Left ventricle myocardium inferior (tissue), 1 donor: ENCODE data around the gene SLC25A25. TPM values are rescaled to one million over a fixed set of nuclear protein-coding genes. Genes with fewer than 3 reads are reported as not detected.

Experiments used
- DNase-seq: peaks from one replicate; pipeline ENCODE4 v3.0.0-alpha.2; 2020
- H3K27ac ChIP-seq: fragments of 200-600 bp; replicated peaks from 2 replicates; pipeline ENCODE4 v1.8.0; 2021
- H3K27me3 ChIP-seq: fragments of 200-600 bp; 2 replicates; pipeline ENCODE4 v1.8.0; 2021; ENCODE audit warnings: low read depth
- H3K36me3 ChIP-seq: fragments of 200-600 bp; 2 replicates; pipeline ENCODE4 v1.8.0; 2021
- H3K4me1 ChIP-seq: fragments of 200-600 bp; 2 replicates; pipeline ENCODE4 v1.8.0; 2021
- H3K4me3 ChIP-seq: fragments of 200-600 bp; 2 replicates; pipeline ENCODE4 v1.8.0; 2021; ENCODE audit warnings: mild to moderate bottlenecking, moderate library complexity
- H3K9me3 ChIP-seq: fragments of 200-600 bp; replicated peaks from 2 replicates; pipeline ENCODE4 v1.8.0; 2021
- intact Hi-C: fragments of 100-400 bp; cut with micrococcal nuclease; formaldehyde crosslinking; loops from one replicate; pipeline ENCODE4 v1.11.0; 2022
- total RNA-seq: library from RNA; stranded (reverse); fragmentation: NEBNext Ultra II Directional; extraction: Animal tissue kit (Norgen Biotek cat#: 25700); gene quantifications from one replicate; pipeline ENCODE4 v1.2.1, GENCODE V29; 2021
- TF ChIP-seq, protein P1 (sequence below): fragments of 200-600 bp; IDR thresholded peaks from 2 replicates; pipeline ENCODE4 v1.8.0; 2021; ENCODE audit warnings: antibody characterized with exemption, mild to moderate bottlenecking, borderline replicate concordance
- donor health status: DM: no; HTN: yes; CAD: no; lungs with severe emphysema.

Gene SLC25A25
- total RNA-seq, 1 donor from 2014 or later: 5.4 TPM

DNA sequence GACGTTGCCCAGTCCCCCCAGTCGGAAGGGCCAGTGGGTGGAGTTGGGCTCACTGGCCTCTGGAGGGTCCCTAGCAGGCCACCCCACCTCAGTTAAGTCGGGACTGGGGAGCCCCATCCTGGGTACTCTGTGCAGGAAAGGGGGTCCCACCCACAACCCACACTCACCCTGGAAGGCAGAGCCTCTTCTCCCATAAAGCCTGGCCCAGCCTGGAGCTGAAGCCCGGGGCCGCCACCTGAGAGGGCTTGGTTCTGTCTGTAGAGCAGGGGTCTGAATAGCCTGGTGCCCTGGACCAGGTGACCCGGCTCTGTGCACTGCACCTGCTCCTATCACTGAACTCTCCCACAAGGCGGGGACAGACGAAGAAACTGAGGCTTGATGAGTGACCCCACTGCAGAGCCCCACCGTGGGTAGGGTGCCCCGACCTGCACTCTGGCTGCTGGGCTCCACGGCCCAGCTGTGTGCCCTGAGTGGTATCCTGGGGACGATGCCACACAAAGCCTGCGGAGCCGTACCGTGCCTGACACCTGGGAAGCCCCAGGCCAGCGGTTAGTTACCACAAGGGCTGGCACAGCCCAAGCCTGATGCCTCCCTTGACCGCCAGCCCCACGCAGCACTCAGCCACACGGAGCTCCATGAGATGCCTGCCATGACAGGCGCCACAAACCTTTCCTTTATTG lies 52.2 kb downstream of the SLC25A25 start:
- H3K36me3 ChIP-seq: peaks cover 52% of the 10 kb centered on the region
- no peak for DNase-seq
- intact Hi-C loops: no loop called here

DNA sequence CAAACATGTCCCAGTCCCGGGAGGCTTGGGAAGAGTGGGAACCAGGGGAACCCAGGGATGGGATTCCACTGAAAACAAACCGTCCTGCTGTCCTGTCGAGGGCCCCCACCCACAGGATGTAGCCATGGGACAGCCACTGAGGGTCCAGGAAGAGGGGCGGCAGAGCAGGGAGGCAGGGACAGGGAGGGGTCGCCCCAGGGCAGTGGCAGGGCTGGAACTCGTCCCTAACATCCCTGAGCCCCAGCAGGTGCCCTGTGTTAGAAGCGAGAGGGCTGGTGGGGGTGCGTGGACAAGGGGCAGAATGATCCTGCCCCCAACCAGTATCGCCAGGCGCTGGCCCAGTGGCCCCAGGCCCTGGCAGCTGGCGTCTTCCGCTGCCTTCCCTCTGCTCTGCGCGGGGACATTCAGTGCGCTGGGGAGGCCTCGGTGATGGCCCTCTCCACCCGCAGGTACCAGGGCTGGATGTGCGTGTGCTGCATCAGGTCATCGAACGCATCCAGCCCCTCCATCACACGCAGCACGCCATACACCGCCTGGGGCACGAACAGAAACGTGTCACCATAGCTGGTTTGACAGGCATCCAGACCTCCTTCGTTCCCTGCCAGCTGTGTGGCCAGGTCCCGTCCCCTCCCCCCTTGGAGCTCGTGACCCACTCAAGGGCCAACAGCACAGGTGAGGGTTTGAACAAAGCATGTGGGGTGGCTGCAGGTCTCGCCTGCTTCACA lies 52.9 kb downstream of the SLC25A25 start:
- TF ChIP-seq, protein P1, sequence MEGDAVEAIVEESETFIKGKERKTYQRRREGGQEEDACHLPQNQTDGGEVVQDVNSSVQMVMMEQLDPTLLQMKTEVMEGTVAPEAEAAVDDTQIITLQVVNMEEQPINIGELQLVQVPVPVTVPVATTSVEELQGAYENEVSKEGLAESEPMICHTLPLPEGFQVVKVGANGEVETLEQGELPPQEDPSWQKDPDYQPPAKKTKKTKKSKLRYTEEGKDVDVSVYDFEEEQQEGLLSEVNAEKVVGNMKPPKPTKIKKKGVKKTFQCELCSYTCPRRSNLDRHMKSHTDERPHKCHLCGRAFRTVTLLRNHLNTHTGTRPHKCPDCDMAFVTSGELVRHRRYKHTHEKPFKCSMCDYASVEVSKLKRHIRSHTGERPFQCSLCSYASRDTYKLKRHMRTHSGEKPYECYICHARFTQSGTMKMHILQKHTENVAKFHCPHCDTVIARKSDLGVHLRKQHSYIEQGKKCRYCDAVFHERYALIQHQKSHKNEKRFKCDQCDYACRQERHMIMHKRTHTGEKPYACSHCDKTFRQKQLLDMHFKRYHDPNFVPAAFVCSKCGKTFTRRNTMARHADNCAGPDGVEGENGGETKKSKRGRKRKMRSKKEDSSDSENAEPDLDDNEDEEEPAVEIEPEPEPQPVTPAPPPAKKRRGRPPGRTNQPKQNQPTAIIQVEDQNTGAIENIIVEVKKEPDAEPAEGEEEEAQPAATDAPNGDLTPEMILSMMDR: no peak
- peaks cover 51% of the 10 kb centered on the region for H3K36me3 ChIP-seq
- H3K27ac ChIP-seq: no peak overlapping the region

More for the DNA sequence above, 52.2 kb downstream of the SLC25A25 start:
- no peak overlapping the region for H3K4me3 ChIP-seq
- no peaks in the 10 kb centered on the region for H3K27me3 ChIP-seq
- H3K9me3 ChIP-seq: no peaks in the 10 kb centered on the region
- TF ChIP-seq, protein P1: no peak
- H3K4me1 ChIP-seq: peaks cover 17% of the 10 kb centered on the region
- no peak overlapping the region for H3K27ac ChIP-seq

DNA sequence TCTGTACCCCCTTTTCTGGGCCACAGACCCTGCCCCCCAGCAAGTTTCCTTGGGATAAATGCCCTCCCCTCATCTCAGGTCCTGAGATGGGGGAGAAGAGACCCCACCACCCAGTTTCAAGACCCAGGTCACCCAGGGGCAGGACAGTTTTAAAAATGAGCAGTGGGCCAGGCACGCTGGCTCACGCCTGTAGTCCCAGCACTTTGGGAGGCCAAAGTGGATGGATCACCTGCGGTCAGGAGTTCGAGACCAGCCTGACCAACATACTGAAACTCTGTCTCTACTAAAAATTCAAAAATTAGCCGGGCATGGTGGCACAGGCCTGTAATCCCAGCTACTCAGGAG lies 53.4 kb downstream of the SLC25A25 start:
- H3K4me3 ChIP-seq: no peak overlapping the region
- intact Hi-C loops: no loop called here
- peaks cover 51% of the 10 kb centered on the region for H3K36me3 ChIP-seq
- H3K9me3 ChIP-seq: no peaks in the 10 kb centered on the region
- H3K27me3 ChIP-seq: no peaks in the 10 kb centered on the region
- TF ChIP-seq, protein P1: no peak
- DNase-seq: peak; percentile 5
- H3K4me1 ChIP-seq: peaks cover 29% of the 10 kb centered on the region
- no peak overlapping the region for H3K27ac ChIP-seq

More for the DNA sequence above, 52.9 kb downstream of the SLC25A25 start:
- no peak overlapping the region for H3K4me3 ChIP-seq
- DNase-seq: no peak
- intact Hi-C loops: no loop called here
- peaks cover 24% of the 10 kb centered on the region for H3K4me1 ChIP-seq
- no peaks in the 10 kb centered on the region for H3K9me3 ChIP-seq
- no peaks in the 10 kb centered on the region for H3K27me3 ChIP-seq

DNA sequence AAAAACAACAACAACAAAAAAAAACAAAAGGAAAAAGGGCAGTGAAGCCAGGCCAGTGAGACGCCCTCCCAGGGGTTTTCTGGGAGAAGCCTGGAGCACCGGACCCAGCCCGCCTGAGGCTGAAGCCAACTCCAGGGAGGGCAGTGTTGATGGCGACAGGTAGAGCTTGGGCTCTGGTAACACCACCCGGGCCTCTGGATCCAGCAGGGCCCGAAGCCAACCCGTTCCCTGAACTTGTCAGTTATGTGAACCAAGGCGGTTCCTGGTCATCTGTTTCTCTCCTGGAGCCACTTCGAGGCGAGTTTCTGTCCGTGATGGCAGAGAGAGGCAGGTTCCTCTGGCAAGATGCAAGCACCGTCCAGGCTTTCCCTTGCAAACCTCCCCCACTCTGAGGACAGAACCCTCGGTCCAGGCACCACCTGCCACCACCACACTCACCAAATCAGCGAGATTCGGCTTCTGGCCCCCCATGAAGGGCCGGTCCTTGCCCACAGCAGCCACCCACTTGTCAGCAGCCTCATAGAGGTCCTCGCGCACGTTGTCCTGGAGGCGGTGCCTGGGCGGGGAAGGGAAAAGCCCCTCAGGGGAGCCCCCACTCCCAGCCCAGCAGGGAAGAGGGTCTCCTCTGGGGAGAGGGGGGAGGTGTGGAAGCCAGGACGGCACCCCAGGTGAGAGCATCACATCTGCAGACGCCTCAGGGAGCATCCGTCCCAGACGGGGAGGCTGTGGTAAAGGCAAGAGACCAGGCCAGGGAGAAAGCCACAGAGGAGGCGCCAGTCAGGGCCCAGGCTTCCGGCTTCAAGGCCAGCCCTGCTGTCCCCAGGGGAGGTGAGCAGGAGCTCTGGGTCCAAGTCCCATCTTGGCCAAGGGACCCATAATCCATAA lies 54.1 kb downstream of the SLC25A25 start:
- peaks cover 51% of the 10 kb centered on the region for H3K36me3 ChIP-seq
- TF ChIP-seq, protein P1: no peak
- H3K4me3 ChIP-seq: no peak overlapping the region
- no peak overlapping the region for H3K27ac ChIP-seq
- intact Hi-C loops: no loop called here
- H3K4me1 ChIP-seq: peaks cover 37% of the 10 kb centered on the region
- DNase-seq: peak; percentile 13
- H3K9me3 ChIP-seq: no peaks in the 10 kb centered on the region
- no peaks in the 10 kb centered on the region for H3K27me3 ChIP-seq

DNA sequence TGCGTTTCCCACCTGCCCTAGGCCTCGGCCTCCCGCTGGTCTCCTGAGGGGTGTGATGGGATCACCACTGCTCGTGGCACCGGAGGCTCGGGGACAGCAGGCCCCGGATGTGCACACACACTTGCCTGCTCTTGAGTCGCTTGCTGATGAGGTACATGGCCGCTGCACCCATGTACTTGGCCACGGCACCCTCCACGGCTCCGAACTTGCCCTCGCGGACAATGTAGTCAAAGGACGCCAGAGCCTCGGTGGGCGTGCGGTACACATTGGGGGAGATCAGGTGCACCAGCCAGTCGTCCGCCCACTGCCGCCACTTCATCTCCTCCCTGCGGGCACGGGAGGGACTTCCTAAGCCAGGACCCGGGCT lies 54.8 kb downstream of the SLC25A25 start:
- Histone ChIP-seq H3K9me3 (no peaks in the 10 kb centered on the region), H3K36me3 (peaks cover 51% of the 10 kb centered on the region), H3K4me1 (peaks cover 37% of the 10 kb centered on the region), H3K27me3 (no peaks in the 10 kb centered on the region), H3K27ac (no peak overlapping the region), H3K4me3 (no peak overlapping the region)
- DNase-seq: peak; percentile 14
- TF ChIP-seq, protein P1: no peak
- intact Hi-C loops: no loop called here
